Liver (tissue), 3 donors: ENCODE measurements around the gene SPATC1L.

Experiments
- CTCF ChIP-seq: fragments of 150-350 bp; IDR thresholded peaks from 2 replicates; pipeline ENCODE4 v1.5.1; 2017; ENCODE audit warnings: improper control_type of control experiment, low read depth, low read length; ENCODE audit not compliant: missing input control
- HNF4G ChIP-seq: IDR thresholded peaks from 2 replicates; pipeline ENCODE4 v1.6.1; 2016; ENCODE audit warnings: antibody characterized with exemption
- JUND ChIP-seq, 2 donors: IDR thresholded peaks; 2 replicates each; pipeline ENCODE4 v1.6.1; 2016; ENCODE audit warnings: antibody characterized with exemption in 2 of 2
- RAD21 ChIP-seq, 2 donors: IDR thresholded peaks; 2 replicates each; pipeline ENCODE4 v1.6.1; 2016; ENCODE audit warnings: antibody characterized with exemption in 2 of 2, mild to moderate bottlenecking in 2 of 2
- REST ChIP-seq: IDR thresholded peaks from 2 replicates; pipeline ENCODE4 v1.6.1; 2016; ENCODE audit warnings: antibody characterized with exemption, mild to moderate bottlenecking
- SP1 ChIP-seq: IDR thresholded peaks from 2 replicates; pipeline ENCODE4 v1.6.1; 2018; ENCODE audit warnings: antibody characterized with exemption, mild to moderate bottlenecking
- TAF1 ChIP-seq: conservative IDR thresholded peaks from 2 replicates; pipeline ENCODE4 v1.6.1; 2016; ENCODE audit warnings: antibody characterized with exemption, mild to moderate bottlenecking
- YY1 ChIP-seq: IDR thresholded peaks from 2 replicates; pipeline ENCODE4 v1.6.1; 2016; ENCODE audit warnings: antibody characterized with exemption, mild to moderate bottlenecking
- ZBTB33 ChIP-seq: IDR thresholded peaks from 2 replicates; pipeline ENCODE4 v1.6.1; 2016; ENCODE audit warnings: antibody characterized with exemption
- donor health status: healthy.
- donor health status: healthy.

- TF ChIP-seq CTCF (no peak), YY1 (no peak), REST (no peak), SP1 (no peak), RAD21 (IDR thresholded peaks at IDR 0.05) (no peak), TAF1 (no peak), HNF4G (no peak), JUND (IDR thresholded peaks at IDR 0.05) (no peak), ZBTB33 (no peak)
These were observed 33.4 kb upstream of the SPATC1L start for GRCh38 chr21:46217511-46218196.
